HepG2 (cell line): ENCODE results near the gene PGAP3. TPM values are rescaled to one million over a fixed set of nuclear protein-coding genes. Genes with fewer than 3 reads are reported as not detected.
A peak's percentile ranks its signal among the peaks of the same experiment; 100 is the strongest.

Experiments used
- EEA1 ChIP-seq: sonication (generic); formaldehyde crosslinking; IDR thresholded peaks from 2 replicates; pipeline ENCODE4 v1.5.1; 2020; ENCODE audit warnings: mild to moderate bottlenecking, missing genetic modification reagents, borderline replicate concordance
- HCFC1 ChIP-seq: fragments of 150-350 bp; IDR thresholded peaks from 2 replicates; pipeline ENCODE4 v1.6.1; 2014; ENCODE audit warnings: low read depth, low read length
- HNRNPH1 ChIP-seq: fragments of 200-400 bp; formaldehyde crosslinking; optimal IDR thresholded peaks from 2 replicates; pipeline ENCODE3; 2017; ENCODE audit warnings: mild to moderate bottlenecking, low read depth, low read length
- HOXA3 ChIP-seq: sonication (generic); formaldehyde crosslinking; IDR thresholded peaks from 2 replicates; pipeline ENCODE4 v1.5.0; 2020; ENCODE audit warnings: missing genetic modification reagents
- MEF2D ChIP-seq: sonication (generic); formaldehyde crosslinking; IDR thresholded peaks from 2 replicates; pipeline ENCODE4 v1.5.1; 2020; ENCODE audit warnings: mild to moderate bottlenecking, missing genetic modification reagents
- MEIS2 ChIP-seq: sonication (generic); formaldehyde crosslinking; IDR thresholded peaks from 2 replicates; pipeline ENCODE4 v1.9.0; 2021; ENCODE audit warnings: mild to moderate bottlenecking, missing genetic modification reagents
- NFE2L1 ChIP-seq: sonication (generic); formaldehyde crosslinking; IDR thresholded peaks from 2 replicates; pipeline ENCODE4 v1.4.0; 2020; ENCODE audit warnings: missing genetic modification reagents, mild to moderate bottlenecking, borderline replicate concordance
- REL ChIP-seq: sonication (generic); formaldehyde crosslinking; conservative IDR thresholded peaks from 2 replicates; pipeline ENCODE4 v1.8.0; 2022; ENCODE audit warnings: mild to moderate bottlenecking, missing genetic modification reagents, moderate library complexity
- SPEN ChIP-seq: sonication (generic); formaldehyde crosslinking; IDR thresholded peaks from 2 replicates; pipeline ENCODE4 v1.5.1; 2020; ENCODE audit warnings: low read depth, mild to moderate bottlenecking, missing genetic modification reagents
- XRCC5 ChIP-seq: fragments of 200-400 bp; formaldehyde crosslinking; optimal IDR thresholded peaks from 2 replicates; pipeline ENCODE3; 2017; ENCODE audit warnings: mild to moderate bottlenecking, low read length
- ZC3H13 ChIP-seq: sonication (generic); formaldehyde crosslinking; IDR thresholded peaks from 2 replicates; pipeline ENCODE4 v1.8.1; 2023; ENCODE audit warnings: mild to moderate bottlenecking, missing genetic modification reagents, moderate library complexity
- ZNF235 ChIP-seq: sonication (generic); formaldehyde crosslinking; IDR thresholded peaks from 2 replicates; pipeline ENCODE4 v1.8.1; 2023; ENCODE audit warnings: mild to moderate bottlenecking, missing genetic modification reagents, borderline replicate concordance
- ZNF274 ChIP-seq: sonication (generic); formaldehyde crosslinking; IDR thresholded peaks from 2 replicates; pipeline ENCODE4 v1.5.1; 2020; ENCODE audit warnings: mild to moderate bottlenecking, missing genetic modification reagents
- ZNF432 ChIP-seq: sonication (generic); formaldehyde crosslinking; IDR thresholded peaks from 2 replicates; pipeline ENCODE4 v1.5.0; 2020; ENCODE audit warnings: missing genetic modification reagents, mild to moderate bottlenecking, borderline replicate concordance
- ZNF564 ChIP-seq: sonication (generic); formaldehyde crosslinking; IDR thresholded peaks from 2 replicates; pipeline ENCODE4 v1.8.1; 2023; ENCODE audit warnings: mild to moderate bottlenecking, missing genetic modification reagents
- ZNF660 ChIP-seq: sonication (generic); formaldehyde crosslinking; IDR thresholded peaks from 2 replicates; pipeline ENCODE4 v1.5.1; 2020; ENCODE audit warnings: mild to moderate bottlenecking, low read depth, missing genetic modification reagents, borderline replicate concordance
- ZNF747 ChIP-seq: sonication (generic); formaldehyde crosslinking; IDR thresholded peaks from 2 replicates; pipeline ENCODE4 v1.8.1; 2023; ENCODE audit warnings: missing genetic modification reagents, mild to moderate bottlenecking, borderline replicate concordance
- ZNF782 ChIP-seq: sonication (generic); formaldehyde crosslinking; IDR thresholded peaks from 2 replicates; pipeline ENCODE4 v1.4.0; 2020; ENCODE audit warnings: missing genetic modification reagents, mild to moderate bottlenecking, borderline replicate concordance
- ZSCAN9 ChIP-seq: IDR thresholded peaks from 2 replicates; pipeline ENCODE4 v1.6.1; 2016; ENCODE audit warnings: borderline replicate concordance
- polyA plus RNA-seq, 8 experiments: library from polyadenylated mRNA; depleted of rRNA in 3 of 8; stranded (reverse) in 7 of 8; unstranded in 1 of 8; fragments of >200 nt; fragmentation: Illumina TruSeq in 4 of 8; extraction: Trizol in 4 of 8; gene quantifications; 2 replicates each; pipeline versions ENCODE4 v1.2.1 to v1.2.3, GENCODE V29; 2011 to 2016; ENCODE audit warnings: low read depth in 4 of 8, missing spikeins in 1 of 8, mixed read lengths in 1 of 8; ENCODE audit not compliant: insufficient read depth in 1 of 8
- total RNA-seq, 5 experiments: library from RNA; depleted of rRNA; stranded (reverse); fragments of >200 nt; fragmentation: Illumina TruSeq; extraction: Trizol; gene quantifications; 2 replicates each; pipeline ENCODE4 v1.2.3, GENCODE V29; 2016; ENCODE audit warnings: low read depth in 1 of 5
- TF ChIP-seq, protein P1 (sequence below): IDR thresholded peaks from 2 replicates; pipeline ENCODE4 v1.4.0; 2020; ENCODE audit warnings: mild to moderate bottlenecking, missing genetic modification reagents
- TF ChIP-seq, protein P2 (sequence below): sonication (generic); formaldehyde crosslinking; IDR thresholded peaks from 2 replicates; pipeline ENCODE4 v1.4.0; 2020; ENCODE audit warnings: missing genetic modification reagents
- TF ChIP-seq, protein P3 (sequence below): sonication (generic); formaldehyde crosslinking; IDR thresholded peaks from 2 replicates; pipeline ENCODE4 v1.8.1; 2023; ENCODE audit warnings: mild to moderate bottlenecking, missing genetic modification reagents

The PGAP3 gene
- total and polyA plus RNA-seq, 2 of the 13 experiments (the other 11 are each of a cell fraction or from before 2014, with no cell fraction given) = 11.9 to 14.6 TPM

DNA sequence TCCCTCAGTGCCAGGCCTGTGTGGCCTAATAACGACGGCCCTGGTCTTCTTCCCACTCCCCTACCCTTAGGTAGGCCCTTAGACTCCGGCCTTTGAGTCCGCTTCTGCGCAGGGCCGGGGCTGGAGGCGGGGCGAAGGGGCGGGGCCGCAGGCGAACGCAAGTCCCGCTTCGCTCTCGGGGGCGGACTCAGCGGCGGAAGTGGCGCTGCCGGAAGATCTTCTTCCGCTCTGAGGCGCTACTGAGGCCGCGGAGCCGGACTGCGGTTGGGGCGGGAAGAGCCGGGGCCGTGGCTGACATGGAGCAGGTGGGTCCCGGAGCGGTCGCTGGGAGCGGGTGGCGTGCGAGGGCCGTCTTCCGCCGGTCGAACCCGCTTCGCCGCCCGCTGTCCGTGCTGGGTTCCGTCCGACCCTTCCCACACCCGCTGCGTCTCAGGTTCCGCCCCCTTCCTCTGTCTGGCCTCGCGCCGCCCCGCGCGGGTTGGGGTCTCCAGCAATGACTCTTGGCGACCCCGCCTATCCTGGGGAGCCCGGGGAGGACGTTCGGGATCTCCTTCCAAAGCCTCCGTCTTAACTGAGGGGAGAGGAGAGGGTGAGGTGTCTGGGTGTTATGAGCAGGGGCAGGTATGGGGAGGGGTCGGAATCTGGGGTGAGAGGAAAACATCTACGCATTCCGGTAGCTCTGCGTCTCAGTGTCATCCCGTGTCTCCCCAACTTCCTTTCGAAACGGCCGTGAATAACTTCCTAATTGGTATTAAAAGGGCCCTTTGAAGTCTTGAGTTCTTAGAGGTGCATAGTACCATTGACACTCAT, 50.7 kb downstream of the PGAP3 start, which contains the start of gene STARD3 (continued):
- TF ChIP-seq, protein P1, sequence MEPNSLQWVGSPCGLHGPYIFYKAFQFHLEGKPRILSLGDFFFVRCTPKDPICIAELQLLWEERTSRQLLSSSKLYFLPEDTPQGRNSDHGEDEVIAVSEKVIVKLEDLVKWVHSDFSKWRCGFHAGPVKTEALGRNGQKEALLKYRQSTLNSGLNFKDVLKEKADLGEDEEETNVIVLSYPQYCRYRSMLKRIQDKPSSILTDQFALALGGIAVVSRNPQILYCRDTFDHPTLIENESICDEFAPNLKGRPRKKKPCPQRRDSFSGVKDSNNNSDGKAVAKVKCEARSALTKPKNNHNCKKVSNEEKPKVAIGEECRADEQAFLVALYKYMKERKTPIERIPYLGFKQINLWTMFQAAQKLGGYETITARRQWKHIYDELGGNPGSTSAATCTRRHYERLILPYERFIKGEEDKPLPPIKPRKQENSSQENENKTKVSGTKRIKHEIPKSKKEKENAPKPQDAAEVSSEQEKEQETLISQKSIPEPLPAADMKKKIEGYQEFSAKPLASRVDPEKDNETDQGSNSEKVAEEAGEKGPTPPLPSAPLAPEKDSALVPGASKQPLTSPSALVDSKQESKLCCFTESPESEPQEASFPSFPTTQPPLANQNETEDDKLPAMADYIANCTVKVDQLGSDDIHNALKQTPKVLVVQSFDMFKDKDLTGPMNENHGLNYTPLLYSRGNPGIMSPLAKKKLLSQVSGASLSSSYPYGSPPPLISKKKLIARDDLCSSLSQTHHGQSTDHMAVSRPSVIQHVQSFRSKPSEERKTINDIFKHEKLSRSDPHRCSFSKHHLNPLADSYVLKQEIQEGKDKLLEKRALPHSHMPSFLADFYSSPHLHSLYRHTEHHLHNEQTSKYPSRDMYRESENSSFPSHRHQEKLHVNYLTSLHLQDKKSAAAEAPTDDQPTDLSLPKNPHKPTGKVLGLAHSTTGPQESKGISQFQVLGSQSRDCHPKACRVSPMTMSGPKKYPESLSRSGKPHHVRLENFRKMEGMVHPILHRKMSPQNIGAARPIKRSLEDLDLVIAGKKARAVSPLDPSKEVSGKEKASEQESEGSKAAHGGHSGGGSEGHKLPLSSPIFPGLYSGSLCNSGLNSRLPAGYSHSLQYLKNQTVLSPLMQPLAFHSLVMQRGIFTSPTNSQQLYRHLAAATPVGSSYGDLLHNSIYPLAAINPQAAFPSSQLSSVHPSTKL = peak; percentile 57; the same call in 1 of the 2 replicates
- TF ChIP-seq ZNF274 (CRISPR knock-in tag) (peak; percentile 74), ZNF782 (CRISPR knock-in tag) (peak; percentile 90), ZSCAN9 (CRISPR knock-in tag) (0 out of 2 replicates have a peak, but pooled peaks have one; percentile 58), ZNF235 (peak; percentile 98; the same call in 1 of the 2 replicates), ZC3H13 (CRISPR knock-in tag) (no peak), HNRNPH1 (no peak), MEIS2 (CRISPR knock-in tag) (peak; percentile 66), HOXA3 (peak; percentile 87), EEA1 (CRISPR knock-in tag) (peak; percentile 50; the same call in 1 of the 2 replicates), ZNF660 (CRISPR knock-in tag) (peak; percentile 87; the same call in 1 of the 2 replicates), NFE2L1 (no peak), SPEN (CRISPR knock-in tag) (peak; percentile 91), HCFC1 (peak; percentile 57; the same call in 1 of the 2 replicates), ZNF432 (CRISPR knock-in tag) (no peak), REL (no peak), XRCC5 (peak; percentile 73), ZNF564 (CRISPR knock-in tag) (peak; percentile 26; the same call in 1 of the 2 replicates), ZNF747 (CRISPR knock-in tag) (peak; percentile 75; the same call in 1 of the 2 replicates), MEF2D (peak; percentile 33; the same call in 1 of the 2 replicates)
- TF ChIP-seq, protein P2, sequence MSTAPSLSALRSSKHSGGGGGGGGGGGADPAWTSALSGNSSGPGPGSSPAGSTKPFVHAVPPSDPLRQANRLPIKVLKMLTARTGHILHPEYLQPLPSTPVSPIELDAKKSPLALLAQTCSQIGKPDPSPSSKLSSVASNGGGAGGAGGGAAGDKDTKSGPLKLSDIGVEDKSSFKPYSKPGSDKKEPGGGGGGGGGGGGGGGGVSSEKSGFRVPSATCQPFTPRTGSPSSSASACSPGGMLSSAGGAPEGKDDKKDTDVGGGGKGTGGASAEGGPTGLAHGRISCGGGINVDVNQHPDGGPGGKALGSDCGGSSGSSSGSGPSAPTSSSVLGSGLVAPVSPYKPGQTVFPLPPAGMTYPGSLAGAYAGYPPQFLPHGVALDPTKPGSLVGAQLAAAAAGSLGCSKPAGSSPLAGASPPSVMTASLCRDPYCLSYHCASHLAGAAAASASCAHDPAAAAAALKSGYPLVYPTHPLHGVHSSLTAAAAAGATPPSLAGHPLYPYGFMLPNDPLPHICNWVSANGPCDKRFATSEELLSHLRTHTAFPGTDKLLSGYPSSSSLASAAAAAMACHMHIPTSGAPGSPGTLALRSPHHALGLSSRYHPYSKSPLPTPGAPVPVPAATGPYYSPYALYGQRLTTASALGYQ = peak; percentile 64
- TF ChIP-seq, protein P3, sequence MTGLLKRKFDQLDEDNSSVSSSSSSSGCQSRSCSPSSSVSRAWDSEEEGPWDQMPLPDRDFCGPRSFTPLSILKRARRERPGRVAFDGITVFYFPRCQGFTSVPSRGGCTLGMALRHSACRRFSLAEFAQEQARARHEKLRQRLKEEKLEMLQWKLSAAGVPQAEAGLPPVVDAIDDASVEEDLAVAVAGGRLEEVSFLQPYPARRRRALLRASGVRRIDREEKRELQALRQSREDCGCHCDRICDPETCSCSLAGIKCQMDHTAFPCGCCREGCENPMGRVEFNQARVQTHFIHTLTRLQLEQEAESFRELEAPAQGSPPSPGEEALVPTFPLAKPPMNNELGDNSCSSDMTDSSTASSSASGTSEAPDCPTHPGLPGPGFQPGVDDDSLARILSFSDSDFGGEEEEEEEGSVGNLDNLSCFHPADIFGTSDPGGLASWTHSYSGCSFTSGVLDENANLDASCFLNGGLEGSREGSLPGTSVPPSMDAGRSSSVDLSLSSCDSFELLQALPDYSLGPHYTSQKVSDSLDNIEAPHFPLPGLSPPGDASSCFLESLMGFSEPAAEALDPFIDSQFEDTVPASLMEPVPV (CRISPR knock-in tag) = peak; percentile 53; the same call in 1 of the 2 replicates
